Esophagus muscularis mucosa (tissue), 4 donors: ENCODE results near the gene PILRB. TPM values are rescaled to one million over a fixed set of nuclear protein-coding genes. Genes with fewer than 3 reads are reported as not detected.
"Not testable (repeated sequence)": the region's sequence is repeated elsewhere in the genome, so short reads cannot be mapped to it uniquely, and the experiment has no call there.

Experiments
- DNase-seq: peaks from one replicate; pipeline ENCODE4 v3.0.0-alpha.2; 2017; ENCODE audit errors: extremely low spot score
- H3K27ac ChIP-seq, 4 donors: fragments of 200-600 bp; sonication (generic); replicated peaks in 1 of 4; 1 replicate in 3 of 4; 2 replicates in 1 of 4; pipeline ENCODE4 v1.5.1; 2016 to 2019; ENCODE audit warnings: mild to moderate bottlenecking in 1 of 4
- H3K27me3 ChIP-seq, 4 donors: fragments of 200-600 bp; sonication (generic); one replicate each; pipeline versions ENCODE4 v1.5.1 to v1.6.0; 2016 to 2019
- H3K36me3 ChIP-seq, 4 donors: fragments of 200-600 bp; sonication (generic); one replicate each; pipeline ENCODE4 v1.5.1; 2016 to 2019
- H3K4me1 ChIP-seq, 4 donors: fragments of 200-600 bp; sonication (generic); one replicate each; pipeline ENCODE4 v1.5.1; 2016 to 2019
- H3K4me3 ChIP-seq, 4 donors: fragments of 200-600 bp; sonication (generic); 1 replicate in 2 of 4; 2 replicates in 2 of 4; pipeline ENCODE4 v1.5.1; 2016 to 2019; ENCODE audit warnings: mild to moderate bottlenecking in 4 of 4, moderate library complexity in 1 of 4
- H3K9me3 ChIP-seq, 4 donors: fragments of 200-600 bp; sonication (generic); 1 replicate in 3 of 4; 2 replicates in 1 of 4; pipeline ENCODE4 v1.5.1; 2016 to 2019
- EP300 ChIP-seq: sonication (generic); formaldehyde crosslinking; IDR thresholded peaks from one replicate; pipeline ENCODE4 v1.6.1; 2017; ENCODE audit warnings: antibody characterized with exemption
- POLR2A ChIP-seq: fragments of 450-650 bp; IDR thresholded peaks from one replicate; pipeline ENCODE4 v1.6.1; 2017; ENCODE audit warnings: antibody characterized with exemption, moderate library complexity, mild to moderate bottlenecking, low read depth
- POLR2AphosphoS5 ChIP-seq, 2 donors: sonication (generic); formaldehyde crosslinking; IDR thresholded peaks; one replicate each; pipeline ENCODE4 v1.6.1; 2017; ENCODE audit warnings: antibody characterized with exemption in 2 of 2
- WGBS: methylation state at CpG from one replicate; pipeline ENCODE4 v1.1.5; 2018; 5-methylcytosine and 5-hydroxymethylcytosine counted together
- intact Hi-C: fragments of 100-400 bp; cut with DNase I; formaldehyde crosslinking; loops from one replicate; pipeline ENCODE4 v1.15.1; 2023
- total RNA-seq, 4 donors: library from RNA; depleted of rRNA; stranded (reverse); fragments of >200 nt; gene quantifications; one replicate each; pipeline versions ENCODE4 v1.1.0 to v1.2.1, GENCODE V29; 2016
- TF ChIP-seq, protein P1 (sequence below), 3 experiments: fragments of 200-600 bp in 2 of 3; fragments of 450-650 bp in 1 of 3; sonication (generic) in 2 of 3; IDR thresholded peaks; one replicate each; pipeline ENCODE4 v1.5.1; 2017 to 2019; ENCODE audit warnings: antibody characterized with exemption in 3 of 3, mild to moderate bottlenecking in 2 of 3, moderate library complexity in 1 of 3

The PILRB gene
- total RNA-seq, 4 donors from 2014 or later = 13.5 to 33.6 (median 20.7) TPM

DNA sequence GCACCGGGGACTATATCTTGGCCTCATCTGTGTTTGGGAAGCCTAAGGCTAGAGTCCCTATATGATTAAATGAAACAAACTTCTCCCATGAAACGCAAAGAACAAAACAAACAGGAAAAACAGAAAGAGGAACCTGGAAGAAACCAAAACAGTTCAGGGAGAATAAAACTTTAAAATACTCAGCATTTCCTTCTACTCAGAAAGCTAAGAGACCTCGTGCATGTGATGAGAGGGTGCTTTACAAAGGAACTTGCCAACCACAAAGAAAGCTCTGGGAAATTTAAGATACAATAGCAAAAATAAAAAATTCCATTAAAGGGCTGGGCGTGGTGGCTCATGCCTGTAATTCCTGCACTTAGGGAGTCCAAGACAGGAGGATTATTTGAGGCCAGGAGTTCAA lies 22.3 kb downstream of the PILRB start:
- Histone ChIP-seq H3K4me3 (no peak overlapping the region), H3K27me3 (no peaks in the 10 kb centered on the region), H3K4me1 (peaks cover 0 to 4% (median 0%) of the 10 kb centered on the region in 4 donors), H3K36me3 (no peaks in the 10 kb centered on the region), H3K27ac (peak overlapping the region in 1 of 4 donors; percentile 13), H3K9me3 (no peaks in the 10 kb centered on the region)
- TF ChIP-seq POLR2A = no peak
- TF ChIP-seq, protein P1, sequence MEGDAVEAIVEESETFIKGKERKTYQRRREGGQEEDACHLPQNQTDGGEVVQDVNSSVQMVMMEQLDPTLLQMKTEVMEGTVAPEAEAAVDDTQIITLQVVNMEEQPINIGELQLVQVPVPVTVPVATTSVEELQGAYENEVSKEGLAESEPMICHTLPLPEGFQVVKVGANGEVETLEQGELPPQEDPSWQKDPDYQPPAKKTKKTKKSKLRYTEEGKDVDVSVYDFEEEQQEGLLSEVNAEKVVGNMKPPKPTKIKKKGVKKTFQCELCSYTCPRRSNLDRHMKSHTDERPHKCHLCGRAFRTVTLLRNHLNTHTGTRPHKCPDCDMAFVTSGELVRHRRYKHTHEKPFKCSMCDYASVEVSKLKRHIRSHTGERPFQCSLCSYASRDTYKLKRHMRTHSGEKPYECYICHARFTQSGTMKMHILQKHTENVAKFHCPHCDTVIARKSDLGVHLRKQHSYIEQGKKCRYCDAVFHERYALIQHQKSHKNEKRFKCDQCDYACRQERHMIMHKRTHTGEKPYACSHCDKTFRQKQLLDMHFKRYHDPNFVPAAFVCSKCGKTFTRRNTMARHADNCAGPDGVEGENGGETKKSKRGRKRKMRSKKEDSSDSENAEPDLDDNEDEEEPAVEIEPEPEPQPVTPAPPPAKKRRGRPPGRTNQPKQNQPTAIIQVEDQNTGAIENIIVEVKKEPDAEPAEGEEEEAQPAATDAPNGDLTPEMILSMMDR (IDR thresholded peaks at IDR 0.05) = no peak
- TF ChIP-seq EP300 = no peak
- TF ChIP-seq POLR2AphosphoS5 (IDR thresholded peaks at IDR 0.05) = no peak
- DNase-seq = no peak
- 75% methylated on average over 4 of the region's 4 CpGs for WGBS
- intact Hi-C loops = no loop called here

DNA sequence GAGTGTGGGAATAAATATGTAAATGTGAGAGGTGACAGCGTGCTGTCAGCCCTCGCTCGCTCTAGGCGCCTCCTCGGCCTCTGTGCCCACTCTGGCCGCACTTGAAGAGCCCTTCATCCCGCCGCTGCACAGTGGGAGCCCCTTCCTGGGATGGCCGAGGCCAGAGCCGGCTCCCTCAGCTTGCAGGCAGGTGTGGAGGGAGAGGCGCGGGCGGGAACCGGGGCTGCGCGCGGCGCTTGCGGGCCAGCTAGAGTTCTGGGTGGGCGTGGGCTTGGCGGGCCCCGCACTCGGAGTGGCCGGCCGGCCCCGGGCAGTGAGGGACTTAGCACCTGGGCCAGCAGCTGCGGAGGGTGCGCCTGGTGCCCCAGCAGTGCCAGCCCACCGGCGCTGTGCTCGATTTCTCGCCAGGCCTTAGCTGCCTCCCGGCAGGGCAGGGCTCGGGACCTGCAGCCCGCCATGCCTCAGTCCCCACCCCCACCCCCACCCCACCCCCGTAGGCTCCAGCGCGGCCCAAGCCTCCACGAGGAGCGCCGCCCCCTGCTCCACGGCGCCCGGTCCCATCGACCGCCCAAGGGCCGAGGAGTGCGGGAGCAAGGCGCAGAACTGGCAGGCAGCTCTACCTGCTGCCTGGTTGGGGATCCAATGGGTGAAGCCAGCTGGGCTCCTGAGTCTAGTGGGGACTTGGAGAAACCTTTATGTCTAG lies 23.8 kb downstream of the PILRB start:
- H3K36me3 ChIP-seq, H3K27ac ChIP-seq, H3K4me1 ChIP-seq, H3K27me3 ChIP-seq, H3K9me3 ChIP-seq, intact Hi-C loops, DNase-seq: not testable (repeated sequence)
- 81% methylated on average over 15 of the region's 49 CpGs for WGBS
- peak overlapping the region in 1 of 4 donors; percentile 34 for H3K4me3 ChIP-seq

- 80% methylated on average over 8 of the region's 8 CpGs for WGBS
- H3K4me1 ChIP-seq, H3K27me3 ChIP-seq, H3K27ac ChIP-seq, H3K9me3 ChIP-seq, H3K36me3 ChIP-seq, DNase-seq, intact Hi-C loops, H3K4me3 ChIP-seq: not testable (repeated sequence)
Observed at GRCh38 chr7:100382234-100382853, 24.4 kb downstream of the PILRB start.

GRCh38 chr7:100384628-100385294 lies 26.8 kb downstream of the PILRB start:
- no peak for DNase-seq
- no peaks in the 10 kb centered on the region for H3K27me3 ChIP-seq
- H3K4me1 ChIP-seq = peaks cover 0 to 4% (median 0%) of the 10 kb centered on the region in 4 donors
- no peak overlapping the region for H3K4me3 ChIP-seq
- H3K36me3 ChIP-seq = no peaks in the 10 kb centered on the region
- intact Hi-C loops = no loop called here
- H3K27ac ChIP-seq = no peak overlapping the region
- no peaks in the 10 kb centered on the region for H3K9me3 ChIP-seq
- 70% methylated on average over 6 of the region's 6 CpGs for WGBS
- no peak for TF ChIP-seq POLR2A
- TF ChIP-seq, protein P1 (IDR thresholded peaks at IDR 0.05) = no peak

DNA sequence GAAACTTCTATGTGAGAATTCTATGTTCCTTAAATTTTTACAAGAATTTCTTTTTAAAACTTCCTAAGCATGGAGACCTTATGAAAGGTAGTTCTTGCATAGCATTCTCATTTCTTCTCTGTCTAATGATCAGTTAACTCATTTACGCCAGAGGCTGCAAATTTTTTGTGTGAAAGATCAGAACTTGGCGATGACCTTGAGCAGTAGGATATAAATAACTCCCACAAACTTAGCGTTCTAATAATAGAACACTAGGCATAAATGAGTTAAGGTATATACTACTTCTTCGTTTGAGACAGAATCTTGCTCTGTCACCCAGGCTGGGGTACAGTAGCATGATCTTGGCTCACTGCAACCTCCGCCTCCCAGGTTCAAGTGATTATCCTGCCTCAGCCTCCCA lies 29.0 kb downstream of the PILRB start:
- Histone ChIP-seq H3K36me3 (no peaks in the 10 kb centered on the region), H3K9me3 (no peaks in the 10 kb centered on the region), H3K27ac (no peak overlapping the region), H3K4me1 (no peaks in the 10 kb centered on the region), H3K27me3 (no peaks in the 10 kb centered on the region), H3K4me3 (no peak overlapping the region)
- intact Hi-C loops = no loop called here
- DNase-seq = no peak
- 44% methylated on average over 5 of the region's 5 CpGs for WGBS
- no peak for TF ChIP-seq POLR2AphosphoS5 (IDR thresholded peaks at IDR 0.05)
- TF ChIP-seq POLR2A = no peak
- TF ChIP-seq, protein P1 (IDR thresholded peaks at IDR 0.05) = no peak
- no peak for TF ChIP-seq EP300
